NOMO-1 treated with DMSO at 0.1 percent for 48 hours (cell line): ENCODE data around the gene TRHDE.
"Not testable (repeated sequence)": the region's sequence is repeated elsewhere in the genome, so short reads cannot be mapped to it uniquely, and the experiment has no call there.

Experiments
- DNase-seq: peaks from one replicate; lab custom pipeline; 2025; ENCODE audit not compliant: unreplicated experiment; lab: John Stamatoyannopoulos, UW

Gene TRHDE

DNA sequence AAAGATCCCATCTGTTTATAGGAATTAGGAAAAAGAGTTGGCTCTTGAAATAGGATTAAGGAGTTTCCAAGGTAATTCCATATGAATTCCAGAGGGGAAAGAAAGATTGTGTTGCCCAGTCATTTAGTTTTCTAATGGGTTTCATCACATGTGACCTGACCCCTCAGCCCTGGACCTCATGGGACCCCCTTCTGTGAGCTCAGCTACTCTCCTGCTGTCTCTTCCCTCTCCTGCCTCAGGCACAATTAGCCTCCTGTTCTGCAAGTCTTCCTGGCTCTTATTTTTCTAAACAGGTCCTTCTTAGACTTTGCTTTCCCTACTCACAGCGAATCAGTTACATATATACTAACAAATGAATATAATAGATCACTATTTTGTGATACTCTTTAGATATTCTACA is 237.7 kb downstream of the TRHDE start:
- DNase-seq, result no peak

DNA sequence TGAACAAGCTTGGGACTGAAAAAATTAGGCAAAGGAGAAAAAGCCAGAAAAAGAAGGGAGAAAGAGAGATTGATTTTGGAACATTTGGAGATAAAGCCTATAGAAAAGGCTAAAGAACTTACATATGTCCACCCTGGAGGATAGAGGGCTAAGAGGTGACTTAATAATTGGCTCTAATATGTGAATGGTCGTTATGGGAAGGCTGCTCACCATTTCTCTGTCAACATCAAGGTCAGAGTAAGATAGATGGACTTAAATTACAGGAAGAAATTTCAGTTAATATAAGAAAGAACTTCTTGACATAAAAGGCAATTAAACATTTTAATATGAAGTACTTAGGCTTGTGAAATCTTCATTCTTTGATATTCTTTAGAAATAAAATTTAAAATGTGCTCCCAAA is 238.6 kb downstream of the TRHDE start:
- no peak for DNase-seq

DNA sequence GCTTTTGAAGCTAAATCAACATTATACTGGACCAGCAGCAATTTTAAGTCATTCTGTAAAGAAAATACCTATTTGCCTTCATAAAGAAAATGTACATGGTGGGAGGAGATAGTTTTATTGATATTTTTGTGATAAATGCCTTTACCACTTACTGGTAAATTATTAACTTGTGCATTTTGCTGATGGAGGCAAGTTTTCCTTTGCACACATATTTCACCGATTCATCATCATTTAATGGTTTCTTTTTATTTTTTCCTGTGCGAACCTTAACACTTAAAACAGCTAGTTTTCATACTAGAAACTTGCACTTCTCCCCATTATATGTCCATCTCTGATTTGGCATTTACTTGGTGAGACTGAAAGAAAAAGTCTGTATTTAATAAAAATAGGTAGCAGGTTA is 239.3 kb downstream of the TRHDE start:
- DNase-seq, result no peak

DNA sequence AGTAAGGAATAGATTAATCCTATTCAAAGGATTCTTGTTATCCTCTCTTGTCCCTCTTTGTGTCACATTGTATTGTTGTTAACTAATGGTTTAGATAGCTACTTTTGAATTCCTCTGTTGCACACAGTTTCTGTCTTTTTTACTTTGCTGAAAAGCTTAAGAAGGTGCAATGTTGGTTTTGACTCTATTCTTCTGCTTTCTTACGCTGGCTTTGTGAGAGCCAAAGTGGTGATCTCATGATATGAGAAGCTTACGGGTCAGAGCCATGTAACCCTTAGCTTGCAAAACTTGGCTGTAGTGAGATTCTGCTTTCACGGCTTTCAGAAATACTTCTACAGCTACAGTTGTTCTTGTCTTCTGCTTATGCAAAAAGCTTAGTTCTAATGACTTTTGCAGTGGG is 239.7 kb downstream of the TRHDE start:
- no peak for DNase-seq

DNA sequence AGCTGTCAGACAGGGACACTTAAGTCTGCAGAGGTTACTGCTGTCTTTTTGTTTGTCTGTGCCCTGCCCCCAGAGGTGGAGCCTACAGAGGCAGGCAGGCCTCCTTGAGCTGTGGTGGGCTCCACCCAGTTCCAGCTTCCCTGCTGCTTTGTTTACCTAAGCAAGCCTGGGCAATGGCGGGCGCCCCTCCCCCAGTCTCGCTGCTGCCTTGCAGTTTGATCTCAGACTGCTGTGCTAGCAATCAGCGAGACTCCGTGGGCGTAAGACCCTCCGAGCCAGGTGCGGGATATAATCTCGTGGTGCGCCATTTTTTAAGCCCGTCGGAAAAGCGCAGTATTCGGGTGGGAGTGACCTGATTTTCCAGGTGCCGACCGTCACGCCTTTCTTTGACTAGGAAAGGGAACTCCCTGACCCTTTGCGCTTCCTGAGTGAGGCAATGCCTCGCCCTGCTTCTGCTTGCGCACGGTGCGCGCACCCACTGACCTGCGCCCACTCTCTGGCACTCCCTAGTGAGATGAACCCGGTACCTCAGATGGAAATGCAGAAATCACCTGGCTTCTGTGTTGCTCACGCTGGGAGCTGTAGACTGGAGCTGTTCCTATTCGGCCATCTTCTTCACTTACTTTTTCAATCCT is 248.0 kb downstream of the TRHDE start:
- not testable (repeated sequence) for DNase-seq

DNA sequence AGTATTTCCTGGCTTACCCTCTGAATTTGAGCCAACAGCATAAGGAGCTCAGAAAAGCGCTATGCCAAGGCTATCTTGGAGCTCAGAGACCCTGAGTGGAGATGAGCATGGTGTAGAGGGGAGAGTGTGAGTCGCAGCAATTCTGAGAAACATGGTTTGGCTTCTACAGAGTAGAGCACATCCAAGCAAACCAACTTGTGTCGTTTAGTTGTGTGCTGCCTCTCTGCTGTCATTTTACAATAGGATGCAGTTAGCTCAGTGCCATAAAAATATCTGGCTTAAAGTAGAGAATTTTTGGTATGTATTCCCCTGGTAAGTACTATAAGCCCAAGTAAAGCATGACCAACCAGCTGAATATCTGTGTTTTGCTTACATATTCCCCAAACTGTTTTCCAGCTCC is 249.2 kb downstream of the TRHDE start:
- DNase-seq, result no peak

DNA sequence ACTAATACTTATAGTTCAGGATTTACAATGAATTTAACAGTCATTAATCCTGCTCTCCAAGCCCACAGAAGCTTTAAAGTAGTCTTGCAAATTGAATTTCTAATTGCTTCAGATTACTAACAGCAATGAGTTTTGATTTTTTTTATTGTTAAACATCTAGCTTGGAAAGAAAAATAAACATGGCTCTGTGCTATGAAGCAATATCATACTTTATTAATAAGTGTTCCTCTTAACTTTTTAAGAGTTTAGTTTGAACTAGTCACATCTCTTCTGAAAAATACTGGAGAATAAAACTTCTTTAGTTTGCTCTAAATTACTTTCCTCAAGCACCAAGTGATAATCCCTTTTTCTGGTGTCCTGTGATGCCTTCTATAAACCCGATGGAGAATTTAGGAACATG is 250.2 kb downstream of the TRHDE start:
- no peak for DNase-seq

DNA sequence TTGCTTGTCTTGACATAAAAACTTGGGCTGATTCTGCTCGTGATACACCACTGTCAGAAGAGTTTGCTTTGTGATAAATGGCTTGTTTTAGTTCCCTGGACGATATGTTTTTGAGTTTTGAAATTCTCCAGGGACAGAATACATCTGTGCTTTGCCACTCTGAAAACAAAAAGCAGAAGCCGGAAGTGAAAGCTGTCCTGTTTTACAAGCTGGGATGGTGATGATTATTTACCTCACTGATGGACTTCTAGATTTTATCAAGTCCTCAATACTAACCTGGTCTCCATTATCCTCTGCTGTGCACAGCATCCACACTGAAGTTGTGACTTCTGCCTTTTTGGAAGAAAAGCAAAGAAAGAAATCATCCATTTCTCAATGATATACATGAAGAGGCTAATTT is 251.6 kb downstream of the TRHDE start:
- DNase-seq, result peak; percentile 4

DNA sequence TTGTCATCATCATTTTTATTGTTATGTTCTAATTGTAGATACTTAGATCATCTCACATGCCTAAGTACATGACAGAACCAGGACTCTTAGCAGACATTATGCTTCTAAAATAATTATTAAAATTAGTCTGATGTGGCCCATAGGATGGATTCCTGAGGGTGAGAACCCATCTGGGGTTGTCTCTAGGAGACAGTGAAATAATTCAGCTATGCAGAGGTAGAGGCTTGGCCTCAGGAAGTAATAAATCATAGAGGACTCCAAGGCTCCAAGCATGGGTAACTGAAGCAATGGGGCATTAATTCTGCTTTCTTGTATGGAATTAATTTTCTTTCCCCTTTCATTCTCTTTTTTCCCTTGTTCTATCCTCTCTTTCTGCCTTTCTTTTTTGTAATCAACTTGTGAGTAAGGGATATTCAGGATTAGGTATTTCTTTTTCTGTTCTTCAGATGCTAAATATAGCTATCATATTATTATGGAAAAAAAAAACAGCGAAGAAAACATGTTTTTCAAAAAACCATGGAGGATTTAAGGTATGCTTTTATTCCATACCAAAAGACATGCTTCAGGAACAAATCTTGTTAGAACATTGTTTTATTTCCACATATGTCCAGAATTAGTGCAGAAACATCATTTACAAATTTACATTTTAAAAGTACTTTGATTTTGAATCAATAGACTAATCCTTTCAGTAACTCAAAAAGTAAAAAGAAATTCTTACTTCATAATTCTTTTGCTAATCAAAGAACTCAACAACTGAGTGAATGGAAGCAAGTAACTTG is 263.2 kb downstream of the TRHDE start:
- no peak for DNase-seq

DNA sequence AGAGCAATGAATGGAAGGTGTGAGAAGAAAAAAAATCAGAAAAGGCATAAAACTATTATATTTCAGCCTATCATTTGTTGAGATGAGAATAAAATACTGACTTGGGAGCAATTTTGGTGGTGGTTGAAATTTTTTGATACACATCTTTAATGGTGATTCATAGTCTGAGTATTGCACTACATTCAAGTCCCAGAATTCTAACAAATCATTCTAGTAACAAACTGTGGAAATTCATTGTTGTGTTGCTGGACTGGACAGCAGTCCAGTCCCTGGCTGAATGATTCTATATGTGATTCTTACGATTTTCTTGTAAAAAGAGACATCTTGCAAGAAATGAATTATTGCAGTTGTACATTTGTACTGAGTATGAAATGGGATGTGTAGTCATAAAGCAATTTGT is 268.6 kb downstream of the TRHDE start:
- no peak for DNase-seq

DNA sequence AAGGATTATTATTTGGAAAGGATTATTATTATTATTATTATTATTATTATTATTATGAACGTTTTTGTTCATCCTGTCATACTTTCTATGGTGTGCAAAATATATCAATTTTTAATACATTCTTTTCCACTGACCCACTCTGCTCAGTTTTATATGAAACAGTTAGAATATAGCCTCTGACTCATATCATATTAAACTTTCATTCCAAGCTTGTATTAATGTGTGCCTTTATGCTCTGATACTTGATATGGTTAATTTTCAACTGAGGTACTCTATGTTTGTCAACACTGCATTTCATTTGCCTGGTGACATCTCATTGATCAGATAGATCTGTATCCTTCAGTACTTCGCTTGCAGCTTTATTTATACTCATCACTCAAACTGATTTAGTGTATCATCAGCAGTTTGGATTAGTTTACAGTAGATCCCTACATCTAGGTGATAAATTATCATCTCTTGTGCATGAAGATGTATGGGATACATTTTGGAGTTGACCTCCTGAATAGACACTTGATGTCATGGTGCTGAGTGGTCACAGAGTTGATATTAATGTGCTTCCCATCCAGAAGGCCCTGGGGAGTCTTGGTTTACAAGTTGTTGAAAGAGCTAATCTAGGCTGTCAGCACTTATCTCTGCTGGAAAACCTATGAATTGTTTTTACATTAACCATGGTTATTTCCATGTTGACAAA is 271.8 kb downstream of the TRHDE start:
- no peak for DNase-seq

DNA sequence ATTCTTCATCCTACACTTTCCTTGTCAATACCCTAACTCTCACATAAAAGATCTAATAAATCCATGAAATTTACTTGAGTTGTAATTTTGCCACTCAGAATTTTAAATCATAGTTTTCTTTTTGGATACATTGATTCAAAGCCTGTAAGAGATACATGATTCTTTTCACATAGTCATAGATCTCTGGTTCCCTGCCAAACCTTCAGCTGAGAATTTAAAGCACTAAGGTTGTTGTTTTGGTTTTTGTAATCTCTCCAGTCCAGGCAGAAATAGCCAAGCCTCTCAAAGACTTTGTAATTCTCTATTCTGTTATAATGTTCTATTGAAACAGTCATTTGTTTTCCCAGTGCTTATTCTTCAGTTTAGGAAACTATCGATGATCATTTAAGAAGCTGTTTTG is 273.9 kb downstream of the TRHDE start:
- no peak for DNase-seq

DNA sequence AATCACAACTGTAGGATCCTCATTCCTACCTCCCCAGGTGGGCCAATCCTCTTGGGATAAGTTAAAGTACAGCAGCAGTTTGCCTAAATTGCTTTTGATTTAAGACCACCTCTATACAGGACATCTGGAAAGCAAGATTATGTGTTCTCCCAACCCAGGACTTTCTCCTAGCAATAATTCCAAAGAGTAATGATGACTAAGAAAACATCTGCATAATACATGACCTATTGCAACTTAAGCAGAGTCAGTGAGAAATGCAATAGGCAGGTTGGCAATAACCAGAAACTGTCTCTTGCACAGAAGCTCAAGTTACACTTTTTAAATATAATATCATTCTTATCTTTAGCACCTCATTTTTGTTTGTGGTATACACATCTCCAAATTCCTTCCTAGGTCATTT is 275.4 kb downstream of the TRHDE start:
- DNase-seq, result no peak

DNA sequence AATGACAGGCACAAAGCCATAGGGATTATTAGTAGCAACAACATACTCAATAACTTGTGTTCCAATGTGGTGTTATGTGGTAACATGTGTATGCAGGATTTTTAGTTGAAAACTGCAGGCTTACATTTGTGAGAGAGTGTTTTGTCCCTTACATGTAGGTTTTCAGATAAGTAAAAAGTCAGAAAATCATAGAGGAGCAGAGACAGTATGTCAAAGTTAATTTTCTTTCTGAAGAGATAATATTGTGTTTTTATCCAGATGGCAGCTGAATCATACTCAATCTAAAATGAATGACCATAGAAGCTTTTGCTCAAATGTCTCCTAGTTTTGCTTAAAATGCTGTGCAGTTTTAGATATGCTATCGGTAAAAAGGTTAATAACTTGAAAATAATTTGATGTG is 277.0 kb downstream of the TRHDE start:
- DNase-seq, result no peak

DNA sequence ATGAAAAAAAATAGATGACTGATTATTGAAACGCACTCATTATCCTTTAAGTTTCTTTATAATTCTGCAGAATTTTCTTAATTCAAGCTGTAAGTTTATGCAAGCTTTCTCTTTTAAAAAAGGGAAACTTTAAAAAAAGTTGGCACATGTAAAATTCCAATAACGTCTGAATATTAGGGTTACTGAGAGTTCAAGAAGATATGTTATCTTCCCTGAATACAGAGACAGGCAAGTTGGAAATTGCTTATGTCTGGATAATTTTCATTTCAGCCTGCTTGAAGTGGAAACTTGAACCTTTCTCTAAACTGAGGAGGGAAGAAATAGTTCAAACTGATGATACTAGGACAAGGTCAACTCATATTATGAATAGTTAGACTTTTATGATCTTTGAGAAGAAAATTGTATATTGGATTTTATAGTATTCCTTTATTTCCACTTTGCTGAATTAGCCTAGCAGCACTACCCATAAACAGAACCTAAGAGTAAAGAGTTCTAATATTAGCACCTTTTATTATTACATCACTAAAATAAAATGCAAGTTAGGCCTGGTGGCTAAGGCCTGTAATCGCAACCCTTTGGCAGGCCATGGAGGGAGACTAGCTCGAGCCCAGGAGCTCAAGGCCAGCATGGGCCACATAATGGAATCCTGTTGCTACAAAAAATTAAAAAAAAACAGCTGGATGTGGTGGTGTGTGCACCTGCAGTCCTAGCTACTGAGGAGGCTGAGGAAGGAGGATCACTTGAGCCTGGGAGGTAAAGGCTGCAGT is 288.0 kb downstream of the TRHDE start:
- no peak for DNase-seq

DNA sequence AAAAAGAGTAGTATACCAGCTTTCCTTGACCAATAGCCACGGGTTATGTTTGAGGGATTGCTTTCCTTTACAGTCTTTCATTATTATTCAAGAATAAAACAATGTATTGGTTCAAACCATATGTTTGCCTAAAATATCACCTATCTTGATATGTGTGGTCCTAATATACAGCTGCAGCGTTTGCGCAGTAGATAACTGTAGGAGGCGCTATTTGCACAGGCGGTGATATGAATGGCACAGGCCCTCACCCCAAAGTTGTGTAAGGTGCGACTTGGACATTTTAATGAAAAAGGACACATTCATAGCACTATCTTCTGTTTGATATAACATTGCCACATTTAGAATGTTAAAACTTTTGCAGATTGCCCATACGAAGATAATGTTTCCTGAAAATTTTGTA is 298.4 kb downstream of the TRHDE start:
- DNase-seq, result no peak

DNA sequence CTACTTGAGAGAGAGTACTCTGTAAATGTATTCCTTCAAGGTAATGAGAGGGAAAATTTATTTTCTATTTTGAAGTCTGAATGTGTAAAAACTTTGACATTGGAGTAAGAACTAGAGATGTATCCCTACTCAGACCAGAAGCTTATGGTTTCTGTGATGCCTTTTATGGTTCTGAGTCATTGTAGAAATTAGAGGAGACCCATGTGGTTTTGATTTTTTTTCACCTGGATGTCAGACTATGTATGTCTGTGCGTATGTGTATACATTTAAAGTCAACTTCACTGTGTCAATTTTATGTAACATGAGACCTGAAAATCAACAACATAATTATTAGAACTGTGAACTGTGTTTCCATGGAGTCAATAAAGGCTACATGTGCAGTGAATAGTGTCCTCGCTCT is 302.0 kb downstream of the TRHDE start:
- DNase-seq, result no peak

DNA sequence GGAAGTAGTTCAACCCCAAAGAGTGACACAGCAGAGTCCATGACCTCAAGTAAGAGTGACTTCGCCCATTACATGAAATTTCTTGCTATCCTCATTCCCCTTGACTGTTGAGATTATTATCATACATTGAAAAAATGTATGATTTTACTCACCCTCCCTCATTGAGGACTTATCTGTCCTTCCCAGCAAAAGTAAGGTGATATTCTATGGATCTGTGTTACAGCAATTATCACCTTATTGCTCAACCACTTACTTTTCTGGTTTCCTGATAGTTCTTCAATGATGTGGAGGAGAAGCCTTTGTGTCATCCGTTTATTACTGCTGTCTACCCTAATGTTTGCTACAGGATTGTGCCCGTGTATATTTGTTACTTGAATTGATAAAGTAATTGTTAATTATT is 306.2 kb downstream of the TRHDE start:
- no peak for DNase-seq

DNA sequence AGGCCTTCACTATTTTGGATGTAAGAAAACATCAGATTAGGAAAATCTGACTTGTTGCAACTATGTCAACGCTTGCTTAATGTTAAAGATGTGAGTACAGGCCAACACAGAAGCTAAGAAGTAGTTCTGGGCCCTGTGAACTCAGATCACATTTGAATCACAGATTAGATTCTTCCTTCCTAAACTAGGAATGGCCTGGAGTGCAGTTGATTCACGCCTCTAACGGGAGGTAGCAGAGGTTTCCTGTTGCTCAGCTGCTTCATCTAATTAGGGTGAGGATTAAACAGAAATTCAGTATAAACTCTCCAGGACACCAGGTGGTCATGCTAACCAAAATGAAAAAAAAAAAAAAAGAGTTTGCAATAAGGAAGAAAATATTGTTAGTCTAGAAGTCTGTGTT is 314.3 kb downstream of the TRHDE start:
- no peak for DNase-seq

DNA sequence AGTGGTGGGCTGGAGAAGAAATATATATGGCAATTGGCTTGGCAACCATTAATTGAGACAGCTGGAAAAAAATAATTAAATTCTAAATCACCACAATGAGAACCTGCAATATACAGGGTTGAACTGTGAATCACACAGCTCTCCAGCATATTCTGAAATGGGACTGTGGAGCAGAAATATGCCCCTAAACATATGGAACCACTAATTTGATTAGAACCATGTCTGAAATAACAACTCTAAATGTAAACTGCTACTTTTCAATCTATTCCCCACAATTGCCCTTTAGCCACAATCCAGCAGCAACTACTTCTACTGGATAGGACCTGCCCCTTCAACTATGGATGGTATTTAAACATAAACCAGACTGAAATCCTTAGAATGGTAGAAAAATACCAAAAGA is 330.4 kb downstream of the TRHDE start:
- no peak for DNase-seq

DNA sequence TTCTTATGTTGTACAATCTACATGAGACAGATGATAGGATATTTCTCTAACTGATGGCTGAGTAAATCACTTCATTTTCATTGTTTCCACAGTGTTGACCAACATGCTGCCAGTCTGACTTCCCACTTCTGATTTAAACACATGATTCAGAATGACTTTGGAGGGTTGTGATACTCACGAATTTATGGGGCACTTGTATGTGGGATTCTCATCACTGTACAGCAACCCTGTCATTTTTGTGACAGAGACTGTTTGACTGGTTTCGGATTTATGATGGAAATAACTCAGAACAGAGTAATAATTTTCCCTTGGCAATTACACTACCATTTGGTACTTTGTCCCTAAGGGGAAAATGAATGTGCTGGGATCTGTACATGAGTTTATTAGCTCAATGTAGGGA is 333.8 kb downstream of the TRHDE start:
- DNase-seq, result no peak

DNA sequence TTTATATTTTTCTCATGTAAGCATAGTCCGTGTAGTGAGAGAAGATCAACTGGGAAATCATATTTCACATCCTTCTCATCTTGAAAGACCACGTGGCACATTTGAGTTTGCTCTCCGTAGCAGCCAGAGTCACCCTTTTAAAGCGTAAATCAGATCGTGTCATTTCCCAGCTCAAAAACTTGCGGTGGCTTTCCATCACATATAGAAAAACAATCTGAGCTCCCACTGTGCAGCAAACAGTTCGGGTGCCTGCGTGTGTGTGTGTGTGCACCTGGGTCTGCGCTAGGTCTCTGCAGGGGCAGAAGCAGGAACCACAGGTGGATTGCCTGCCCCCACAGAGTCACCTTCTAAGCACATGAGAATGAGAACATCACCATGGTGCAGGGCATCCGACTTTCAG is 338.2 kb downstream of the TRHDE start:
- DNase-seq, result no peak
